GM19099 (cell line): ENCODE data around the gene YBX1.

Experiments
- POLR2A ChIP-seq: IDR thresholded peaks from 3 replicates; pipeline ENCODE4 v1.6.1; 2011; ENCODE audit warnings: low read depth; ENCODE audit not compliant: insufficient read length; ENCODE audit errors: extremely low read depth

The YBX1 gene

DNA sequence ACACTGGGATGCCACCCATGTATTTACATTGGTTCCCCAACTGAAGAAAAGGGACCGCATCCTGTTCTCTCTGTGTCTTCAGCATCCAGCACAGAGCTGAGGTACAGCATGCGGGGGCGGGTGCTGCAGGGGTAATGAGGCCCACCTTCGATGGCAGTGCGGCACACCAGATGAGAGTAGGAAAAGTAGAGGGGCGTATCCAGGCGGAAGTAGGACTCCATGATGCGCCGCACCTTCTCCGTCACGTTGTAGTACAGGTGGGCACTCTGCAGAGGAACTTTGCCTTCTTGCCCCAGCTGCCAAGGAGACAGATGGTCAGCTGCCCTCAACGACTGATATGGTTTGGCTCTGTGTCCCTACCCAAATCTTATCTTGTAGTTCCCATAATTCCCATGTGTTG, 67.8 kb downstream of the YBX1 start:
- no peak for TF ChIP-seq POLR2A

GRCh38 chr1:42752284-42752683, 70.1 kb downstream of the YBX1 start:
- no peak for TF ChIP-seq POLR2A

GRCh38 chr1:42753070-42753469, 70.9 kb downstream of the YBX1 start:
- no peak for TF ChIP-seq POLR2A
